ENCODE results near the gene HPSE2.
A peak's percentile ranks its signal among the peaks of the same experiment; 100 is the strongest.
"Not testable (repeated sequence)": the region's sequence is repeated elsewhere in the genome, so short reads cannot be mapped to it uniquely, and the experiment has no call there.

Gene HPSE2

DNA sequence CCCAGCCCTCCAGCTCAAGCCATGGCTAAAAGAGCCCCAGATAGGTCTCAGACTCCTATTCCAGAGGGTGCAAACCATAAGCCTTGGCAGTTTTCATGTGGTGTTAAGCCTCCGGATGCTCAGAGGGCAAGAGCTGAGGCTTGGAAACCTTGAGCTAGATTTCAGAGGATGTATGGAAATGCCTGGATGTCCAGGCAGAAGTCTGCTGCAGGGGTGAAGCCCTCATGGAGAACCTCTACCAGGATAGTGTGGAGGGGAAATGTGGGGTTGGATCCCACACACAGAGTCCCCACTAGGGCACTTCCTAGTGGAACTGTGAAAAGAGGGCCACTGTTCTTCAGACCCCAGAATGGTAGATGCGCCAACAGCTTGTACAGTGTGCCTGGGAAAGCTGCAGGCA lies 13.2 kb upstream of the HPSE2 start:
- H3K4me3 ChIP-seq (replicated peaks; ENCODE audit: low read depth, low read length) = no peak overlapping the region
- no peaks in the 10 kb centered on the region for H3K36me3 ChIP-seq (ENCODE audit: control insufficient read depth, insufficient read depth, low read length)
- no peak for TF ChIP-seq CTCF (IDR thresholded peaks at IDR 0.05; ENCODE audit: insufficient read depth, low read length, poor library complexity, severe bottlenecking)
- H3K27me3 ChIP-seq (replicated peaks; ENCODE audit: control insufficient read depth, insufficient read depth, low read length) = no peaks in the 10 kb centered on the region
- DNase-seq (ENCODE audit: extremely low read depth, insufficient read length) = no peak

- not testable (repeated sequence) for H3K36me3 ChIP-seq (ENCODE audit: control insufficient read depth, insufficient read depth, low read length); DNase-seq (ENCODE audit: extremely low read depth, insufficient read length); H3K27me3 ChIP-seq (replicated peaks; ENCODE audit: control insufficient read depth, insufficient read depth, low read length); H3K4me3 ChIP-seq (replicated peaks; ENCODE audit: low read depth, low read length)
These were observed 12.2 kb upstream of the HPSE2 start for GRCh38 chr10:99247893-99248292.

DNA sequence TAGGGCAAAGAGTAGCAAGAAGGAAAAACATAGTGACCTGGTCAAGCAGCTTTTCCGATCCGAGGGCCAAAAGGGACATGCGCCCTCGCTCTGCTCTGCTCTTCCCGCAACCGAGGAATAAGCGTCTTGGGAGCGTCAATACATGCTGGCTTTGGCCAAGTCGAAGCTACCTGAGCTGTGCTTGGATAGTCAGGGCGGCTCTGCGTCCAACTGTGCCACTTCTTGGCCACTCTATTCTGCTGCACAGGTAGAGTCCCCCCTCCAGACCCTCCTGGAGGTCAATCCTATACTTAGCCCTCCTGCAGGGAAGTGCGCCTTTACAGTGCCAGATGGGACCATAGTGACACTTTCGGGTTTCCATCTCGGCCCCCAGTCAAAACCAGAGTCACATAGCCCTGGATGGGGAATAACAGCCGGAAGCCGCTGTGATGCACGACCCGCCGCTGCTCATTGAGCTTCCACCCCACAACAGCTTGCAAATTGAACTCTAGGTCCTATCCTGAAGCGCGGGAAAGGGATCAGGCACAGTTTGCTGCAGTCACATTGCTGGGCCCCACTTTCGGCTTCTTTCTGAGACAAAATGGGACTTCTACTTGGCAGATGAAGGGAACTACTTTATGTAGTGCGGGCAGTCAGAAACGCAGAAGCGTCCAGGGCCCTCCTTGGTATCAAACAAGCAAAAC lies 1.1 kb upstream of the HPSE2 start:
- no peak for DNase-seq (ENCODE audit: extremely low read depth, insufficient read length)
- no peak for TF ChIP-seq CTCF (IDR thresholded peaks at IDR 0.05; ENCODE audit: insufficient read depth, low read length, poor library complexity, severe bottlenecking)
- Histone ChIP-seq H3K27me3 (replicated peaks; ENCODE audit: control insufficient read depth, insufficient read depth, low read length) (peaks cover 2% of the 10 kb centered on the region), H3K4me3 (replicated peaks; ENCODE audit: low read depth, low read length) (no peak overlapping the region), H3K36me3 (ENCODE audit: control insufficient read depth, insufficient read depth, low read length) (no peaks in the 10 kb centered on the region)

GRCh38 chr10:99234791-99235657 lies 628 bp downstream of the HPSE2 start:
- no peak for TF ChIP-seq CTCF (IDR thresholded peaks at IDR 0.05; ENCODE audit: insufficient read depth, low read length, poor library complexity, severe bottlenecking)
- Histone ChIP-seq H3K36me3 (ENCODE audit: control insufficient read depth, insufficient read depth, low read length) (no peaks in the 10 kb centered on the region), H3K27me3 (replicated peaks; ENCODE audit: control insufficient read depth, insufficient read depth, low read length) (peaks cover 2% of the 10 kb centered on the region), H3K4me3 (replicated peaks; ENCODE audit: low read depth, low read length) (no peak overlapping the region; the same call in 1 of the 2 replicates)
- no peak for DNase-seq (ENCODE audit: extremely low read depth, insufficient read length)

DNA sequence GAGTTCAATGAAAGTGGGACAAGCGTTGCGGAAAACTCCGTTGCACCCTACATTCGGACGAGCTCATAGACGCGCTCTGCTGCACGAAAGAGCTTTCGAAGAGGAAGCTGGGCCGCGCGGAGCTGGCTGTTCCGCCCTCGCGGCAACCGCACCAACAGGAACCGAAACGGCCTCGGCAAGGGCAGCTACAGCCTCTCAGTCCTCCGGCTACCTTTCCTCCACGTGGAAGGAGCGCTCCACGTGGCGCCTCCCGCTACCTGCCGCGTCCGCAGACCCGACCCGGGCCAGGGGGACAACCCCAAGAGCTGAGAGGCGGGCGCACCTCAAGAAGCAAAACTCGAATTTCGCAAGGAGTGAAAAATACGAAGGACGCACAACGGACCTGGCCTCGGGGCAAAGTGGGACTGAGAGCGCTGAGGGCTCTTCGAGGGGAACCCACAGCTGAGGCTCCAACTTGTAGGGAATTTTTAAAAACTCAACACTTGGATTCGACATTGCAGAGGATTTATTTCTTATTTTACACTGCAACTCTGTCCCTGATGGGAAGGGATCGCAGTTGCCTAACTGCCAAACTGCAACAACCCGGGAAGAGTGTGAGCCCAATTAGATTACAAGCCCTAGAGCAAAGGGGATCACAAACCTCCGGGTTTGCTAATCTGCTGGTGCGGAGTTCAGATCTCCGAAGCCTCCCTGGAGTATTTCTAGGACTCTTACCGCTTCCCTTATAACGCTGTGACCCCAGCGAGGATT lies 1.4 kb downstream of the HPSE2 start:
- H3K36me3 ChIP-seq (ENCODE audit: control insufficient read depth, insufficient read depth, low read length) = no peaks in the 10 kb centered on the region
- peaks cover 2% of the 10 kb centered on the region for H3K27me3 ChIP-seq (replicated peaks; ENCODE audit: control insufficient read depth, insufficient read depth, low read length)
- peak; percentile 11 for TF ChIP-seq CTCF (IDR thresholded peaks at IDR 0.05; ENCODE audit: insufficient read depth, low read length, poor library complexity, severe bottlenecking)
- no peak overlapping the region for H3K4me3 ChIP-seq (replicated peaks; ENCODE audit: low read depth, low read length)
- DNase-seq (ENCODE audit: extremely low read depth, insufficient read length) = peak; percentile 88

GRCh38 chr10:99233689-99234037 lies 2.0 kb downstream of the HPSE2 start:
- H3K27me3 ChIP-seq (replicated peaks; ENCODE audit: control insufficient read depth, insufficient read depth, low read length) = peaks cover 2% of the 10 kb centered on the region
- H3K4me3 ChIP-seq (replicated peaks; ENCODE audit: low read depth, low read length) = no peak overlapping the region
- peak; percentile 13 for DNase-seq (ENCODE audit: extremely low read depth, insufficient read length)
- TF ChIP-seq CTCF (IDR thresholded peaks at IDR 0.05; ENCODE audit: insufficient read depth, low read length, poor library complexity, severe bottlenecking) = no peak
- H3K36me3 ChIP-seq (ENCODE audit: control insufficient read depth, insufficient read depth, low read length) = no peaks in the 10 kb centered on the region

Measured in GM06990 (cell line).